SK-N-SH treated with all-trans-retinoic acid at 6 μM for 48 hours (cell line): ENCODE measurements around the gene FAM110D.

Source experiments
- ATAC-seq: fragments of 200-7000 bp; cut with Tn5 transposase; 3 replicates; pipeline ENCODE4 v1.9.1; 2020; ENCODE audit warnings: mild to moderate bottlenecking, moderate library complexity
- ARNTL ChIP-seq: fragments of 450-650 bp; formaldehyde crosslinking; IDR thresholded peaks from 2 replicates; pipeline ENCODE4 v1.5.0; 2020; ENCODE audit warnings: low read depth, mild to moderate bottlenecking, moderate library complexity, borderline replicate concordance
- BACH2 ChIP-seq: fragments of 250-450 bp; sonication (Bioruptor Pico); IDR thresholded peaks from 2 replicates; pipeline ENCODE4 v1.9.0; 2021; ENCODE audit warnings: mild to moderate bottlenecking, borderline replicate concordance
- CSDC2 ChIP-seq: fragments of 250-450 bp; sonication (Bioruptor Pico); IDR thresholded peaks from 2 replicates; pipeline ENCODE4 v1.5.0; 2020; ENCODE audit warnings: mild to moderate bottlenecking, moderate library complexity
- ESRRG ChIP-seq: fragments of 250-450 bp; sonication (Bioruptor Pico); IDR thresholded peaks from 2 replicates; pipeline ENCODE4 v1.6.1; 2021; ENCODE audit warnings: mild to moderate bottlenecking
- GLIS3 ChIP-seq: fragments of 250-450 bp; sonication (Bioruptor Pico); IDR thresholded peaks from 2 replicates; pipeline ENCODE4 v1.5.0; 2020; ENCODE audit warnings: mild to moderate bottlenecking, moderate library complexity
- ISL1 ChIP-seq: fragments of 250-450 bp; sonication (Bioruptor Pico); IDR thresholded peaks from 2 replicates; pipeline ENCODE4 v2.1.2; 2022; ENCODE audit warnings: mild to moderate bottlenecking, moderate library complexity
- PATZ1 ChIP-seq: fragments of 250-450 bp; sonication (Bioruptor Pico); IDR thresholded peaks from 2 replicates; pipeline ENCODE4 v1.8.0; 2020; ENCODE audit warnings: mild to moderate bottlenecking, moderate library complexity, borderline replicate concordance
- POU6F1 ChIP-seq: fragments of 250-450 bp; sonication (Bioruptor Pico); IDR thresholded peaks from 2 replicates; pipeline ENCODE4 v1.8.0; 2021; ENCODE audit warnings: low read depth, mild to moderate bottlenecking, moderate library complexity, borderline replicate concordance
- PPARA ChIP-seq: fragments of 250-450 bp; sonication (Bioruptor Pico); IDR thresholded peaks from 2 replicates; pipeline ENCODE4 v1.5.0; 2020; ENCODE audit warnings: mild to moderate bottlenecking, borderline replicate concordance
- RARB ChIP-seq: fragments of 250-450 bp; sonication (Bioruptor Pico); IDR thresholded peaks from 2 replicates; pipeline ENCODE4 v1.8.0; 2021; ENCODE audit warnings: mild to moderate bottlenecking, moderate library complexity
- SNAI2 ChIP-seq: fragments of 250-450 bp; sonication (Bioruptor Pico); IDR thresholded peaks from 2 replicates; pipeline ENCODE4 v1.5.0; 2020; ENCODE audit warnings: mild to moderate bottlenecking, moderate library complexity
- TCF4 ChIP-seq: fragments of 250-450 bp; sonication (Bioruptor Pico); IDR thresholded peaks from 2 replicates; pipeline ENCODE4 v1.8.0; 2021; ENCODE audit warnings: mild to moderate bottlenecking, moderate library complexity, borderline replicate concordance
- TOX ChIP-seq: fragments of 250-450 bp; sonication (Bioruptor Pico); IDR thresholded peaks from 2 replicates; pipeline ENCODE4 v1.8.0; 2021; ENCODE audit warnings: mild to moderate bottlenecking, moderate library complexity, borderline replicate concordance
- TSHZ2 ChIP-seq: fragments of 250-450 bp; sonication (Bioruptor Pico); IDR thresholded peaks from 2 replicates; pipeline ENCODE4 v1.5.0; 2020; ENCODE audit warnings: mild to moderate bottlenecking, moderate library complexity
- ZFP3 ChIP-seq: fragments of 250-450 bp; sonication (Bioruptor Pico); IDR thresholded peaks from 2 replicates; pipeline ENCODE4 v1.5.0; 2020; ENCODE audit warnings: mild to moderate bottlenecking, moderate library complexity
- ZFP30 ChIP-seq: fragments of 450-650 bp; formaldehyde crosslinking; IDR thresholded peaks from 2 replicates; pipeline ENCODE4 v1.5.0; 2022; ENCODE audit warnings: mild to moderate bottlenecking, moderate library complexity
- ZNF565 ChIP-seq: fragments of 450-650 bp; formaldehyde crosslinking; conservative IDR thresholded peaks from 2 replicates; pipeline ENCODE4 v1.5.0; 2020; ENCODE audit warnings: low read depth, mild to moderate bottlenecking, moderate library complexity
- ZNF8 ChIP-seq: fragments of 450-650 bp; formaldehyde crosslinking; IDR thresholded peaks from 2 replicates; pipeline ENCODE4 v1.5.0; 2020; ENCODE audit warnings: mild to moderate bottlenecking, moderate library complexity
- TF ChIP-seq, protein P1 (sequence below): fragments of 250-450 bp; sonication (Bioruptor Pico); IDR thresholded peaks from 2 replicates; pipeline ENCODE4 v1.5.1; 2020; ENCODE audit warnings: low read depth, mild to moderate bottlenecking, moderate library complexity
- TF ChIP-seq, protein P2 (sequence below): fragments of 250-450 bp; sonication (Bioruptor Pico); IDR thresholded peaks from 2 replicates; pipeline ENCODE4 v1.5.1; 2021; ENCODE audit warnings: mild to moderate bottlenecking, moderate library complexity

The FAM110D gene

GRCh38 chr1:26168410-26169197 lies 9.7 kb downstream of the FAM110D start, which contains the start of gene C1orf232:
C1orf232 (minus strand) TSS chr1:26168963; CDS start chr1:26168499, 464 bp downstream.
- TF ChIP-seq ZFP3 (CRISPR knock-in tag) = no peak
- TF ChIP-seq CSDC2 (CRISPR knock-in tag) = no peak
- no peak for TF ChIP-seq TCF4 (CRISPR knock-in tag)
- no peak for TF ChIP-seq SNAI2 (CRISPR knock-in tag)
- TF ChIP-seq ESRRG (CRISPR knock-in tag) = no peak
- TF ChIP-seq ZFP30 (CRISPR knock-in tag) = no peak
- TF ChIP-seq GLIS3 (CRISPR knock-in tag) = no peak
- TF ChIP-seq BACH2 (CRISPR knock-in tag) = no peak
- TF ChIP-seq PATZ1 = no peak
- TF ChIP-seq ISL1 (CRISPR knock-in tag) = no peak
- no peak for TF ChIP-seq PPARA (CRISPR knock-in tag)
- no peak for TF ChIP-seq ARNTL (CRISPR knock-in tag)
- TF ChIP-seq RARB (CRISPR knock-in tag) = no peak
- TF ChIP-seq, protein P1, sequence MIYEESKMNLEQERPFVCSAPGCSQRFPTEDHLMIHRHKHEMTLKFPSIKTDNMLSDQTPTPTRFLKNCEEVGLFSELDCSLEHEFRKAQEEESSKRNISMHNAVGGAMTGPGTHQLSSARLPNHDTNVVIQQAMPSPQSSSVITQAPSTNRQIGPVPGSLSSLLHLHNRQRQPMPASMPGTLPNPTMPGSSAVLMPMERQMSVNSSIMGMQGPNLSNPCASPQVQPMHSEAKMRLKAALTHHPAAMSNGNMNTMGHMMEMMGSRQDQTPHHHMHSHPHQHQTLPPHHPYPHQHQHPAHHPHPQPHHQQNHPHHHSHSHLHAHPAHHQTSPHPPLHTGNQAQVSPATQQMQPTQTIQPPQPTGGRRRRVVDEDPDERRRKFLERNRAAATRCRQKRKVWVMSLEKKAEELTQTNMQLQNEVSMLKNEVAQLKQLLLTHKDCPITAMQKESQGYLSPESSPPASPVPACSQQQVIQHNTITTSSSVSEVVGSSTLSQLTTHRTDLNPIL = no peak
- no peak for ATAC-seq

GRCh38 chr1:26169198-26169554 lies 10.3 kb downstream of the FAM110D start:
- ATAC-seq = no peak
- TF ChIP-seq TOX (CRISPR knock-in tag) (no peak), TSHZ2 (no peak), TCF4 (CRISPR knock-in tag) (no peak), CSDC2 (CRISPR knock-in tag) (no peak), ZNF565 (CRISPR knock-in tag) (no peak), POU6F1 (CRISPR knock-in tag) (no peak), ISL1 (CRISPR knock-in tag) (no peak), RARB (CRISPR knock-in tag) (no peak), ZFP30 (CRISPR knock-in tag) (no peak), ARNTL (CRISPR knock-in tag) (no peak), ZNF8 (CRISPR knock-in tag) (no peak), SNAI2 (CRISPR knock-in tag) (no peak)
- TF ChIP-seq, protein P2, sequence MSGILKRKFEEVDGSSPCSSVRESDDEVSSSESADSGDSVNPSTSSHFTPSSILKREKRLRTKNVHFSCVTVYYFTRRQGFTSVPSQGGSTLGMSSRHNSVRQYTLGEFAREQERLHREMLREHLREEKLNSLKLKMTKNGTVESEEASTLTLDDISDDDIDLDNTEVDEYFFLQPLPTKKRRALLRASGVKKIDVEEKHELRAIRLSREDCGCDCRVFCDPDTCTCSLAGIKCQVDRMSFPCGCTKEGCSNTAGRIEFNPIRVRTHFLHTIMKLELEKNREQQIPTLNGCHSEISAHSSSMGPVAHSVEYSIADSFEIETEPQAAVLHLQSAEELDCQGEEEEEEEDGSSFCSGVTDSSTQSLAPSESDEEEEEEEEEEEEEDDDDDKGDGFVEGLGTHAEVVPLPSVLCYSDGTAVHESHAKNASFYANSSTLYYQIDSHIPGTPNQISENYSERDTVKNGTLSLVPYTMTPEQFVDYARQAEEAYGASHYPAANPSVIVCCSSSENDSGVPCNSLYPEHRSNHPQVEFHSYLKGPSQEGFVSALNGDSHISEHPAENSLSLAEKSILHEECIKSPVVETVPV (CRISPR knock-in tag) = no peak
- TF ChIP-seq, protein P1 = no peak
